ENCODE measurements around the gene TVP23C.

The TVP23C gene

DNA sequence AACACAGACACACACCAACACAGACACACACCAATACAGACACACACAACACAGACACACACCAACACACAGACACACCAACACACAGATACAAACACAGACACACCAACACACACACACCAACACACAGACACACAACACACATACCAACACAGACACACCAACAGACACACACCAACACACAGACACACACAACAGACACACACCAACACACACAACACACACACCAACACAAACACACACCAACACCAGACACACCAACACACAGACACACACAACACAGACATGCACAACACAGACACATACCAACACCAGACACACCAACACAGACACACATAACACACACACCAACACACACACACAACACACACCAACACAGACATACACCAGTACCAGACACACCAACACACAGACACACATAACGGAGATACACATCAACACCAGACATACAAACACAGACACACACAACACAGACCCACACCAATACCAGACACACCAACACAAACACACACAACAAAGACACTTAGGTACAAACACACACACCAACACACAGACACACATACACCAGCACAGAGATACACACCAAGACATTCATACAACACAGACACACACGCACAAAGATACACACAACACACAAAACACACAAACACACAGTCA lies 98.1 kb downstream of the TVP23C start:
- no peak for DNase-seq (ENCODE audit: low spot score)

DNA sequence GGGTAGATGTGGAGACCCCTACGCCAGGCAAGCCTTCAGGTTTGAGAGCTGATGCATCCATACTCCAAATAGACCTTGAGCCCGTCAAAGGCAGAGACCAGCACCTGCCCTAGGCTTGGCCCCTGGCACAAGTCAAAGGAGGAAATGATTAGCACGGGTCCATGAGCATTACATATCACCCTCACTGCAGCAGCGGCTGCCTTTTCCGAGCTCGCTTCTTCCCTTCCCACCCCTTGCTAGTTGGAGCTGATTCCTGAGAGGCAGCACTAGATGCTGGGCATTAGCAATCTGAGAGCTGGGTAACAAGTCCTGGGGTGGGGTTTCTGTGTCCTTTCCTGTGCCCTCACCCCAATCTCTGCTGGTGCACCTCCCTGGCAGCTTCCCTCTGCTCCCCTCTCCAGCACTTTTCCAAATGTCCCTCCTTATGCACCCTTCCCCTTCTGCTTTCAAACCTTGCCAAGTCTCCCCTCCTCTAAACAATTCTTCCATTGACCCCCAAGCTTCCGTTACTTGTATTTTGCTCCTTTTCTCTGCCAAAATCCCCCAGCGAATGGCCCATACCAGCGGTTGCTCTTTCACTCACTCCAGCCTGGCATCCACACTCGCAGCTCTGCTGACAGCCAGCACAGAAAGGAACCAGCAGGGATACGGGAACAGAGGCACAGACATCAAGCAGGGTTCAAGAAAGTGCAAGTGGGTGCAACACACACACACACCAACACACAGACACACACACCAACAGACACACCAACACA lies 98.9 kb downstream of the TVP23C start:
- no peak for DNase-seq (ENCODE audit: low spot score)

DNA sequence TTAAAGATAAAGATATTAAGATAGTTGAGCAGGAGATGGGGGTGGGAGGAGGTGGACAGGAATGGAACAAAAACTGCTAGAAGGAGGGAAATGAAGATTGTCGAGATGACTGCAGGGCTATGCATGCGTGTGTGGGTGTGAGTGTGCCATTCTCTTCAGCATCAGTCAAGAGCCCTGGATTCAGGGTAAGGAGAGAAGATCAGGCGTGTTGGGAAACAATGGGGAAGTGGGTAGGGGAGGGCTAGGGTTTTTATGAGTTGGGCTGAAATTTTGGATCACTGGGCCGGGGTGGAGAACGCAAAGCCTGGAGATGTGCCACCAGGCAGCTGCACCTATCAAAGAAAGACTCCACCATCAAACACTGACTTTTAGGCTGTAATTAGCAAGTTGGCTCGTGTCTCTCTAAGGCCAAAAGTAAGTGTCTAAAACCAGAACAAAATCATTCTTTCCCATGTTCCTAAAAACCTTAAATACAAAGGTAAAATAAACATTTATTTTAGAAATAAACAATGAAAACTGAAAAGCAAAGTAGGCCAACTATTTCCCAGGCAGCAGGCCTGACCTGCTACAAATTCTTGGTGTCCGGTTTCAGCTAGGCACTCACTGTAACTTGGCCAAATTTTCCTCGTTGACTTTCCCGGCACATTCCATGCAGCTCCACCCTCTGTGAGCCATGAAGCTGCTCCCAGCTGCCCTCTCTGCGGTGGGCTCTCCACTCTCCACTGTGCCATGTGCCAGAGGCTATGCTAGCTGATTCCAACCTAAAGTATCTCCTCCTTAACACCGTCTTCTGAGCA lies 100.1 kb downstream of the TVP23C start:
- DNase-seq (ENCODE audit: low spot score) = no peak

DNA sequence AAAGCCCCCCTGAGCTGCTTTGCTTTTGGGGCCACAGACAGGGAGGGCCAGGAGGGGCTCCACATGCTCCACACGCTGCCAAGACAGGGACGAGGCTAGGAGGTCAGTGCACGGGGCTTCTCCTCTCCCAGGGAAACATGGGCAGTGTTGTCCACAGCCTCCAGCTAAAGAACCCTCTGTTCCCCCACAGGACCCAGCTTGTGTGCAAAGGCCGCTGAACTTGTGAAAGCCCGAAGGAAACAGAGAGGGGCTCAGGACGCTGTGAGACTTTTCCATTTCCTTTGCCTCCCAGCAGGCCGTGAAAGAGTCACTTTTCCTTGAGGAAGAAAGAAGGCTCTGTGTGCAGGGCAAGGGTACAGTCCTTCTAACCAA lies 105.6 kb downstream of the TVP23C start:
- no peak for DNase-seq (ENCODE audit: low spot score)

DNA sequence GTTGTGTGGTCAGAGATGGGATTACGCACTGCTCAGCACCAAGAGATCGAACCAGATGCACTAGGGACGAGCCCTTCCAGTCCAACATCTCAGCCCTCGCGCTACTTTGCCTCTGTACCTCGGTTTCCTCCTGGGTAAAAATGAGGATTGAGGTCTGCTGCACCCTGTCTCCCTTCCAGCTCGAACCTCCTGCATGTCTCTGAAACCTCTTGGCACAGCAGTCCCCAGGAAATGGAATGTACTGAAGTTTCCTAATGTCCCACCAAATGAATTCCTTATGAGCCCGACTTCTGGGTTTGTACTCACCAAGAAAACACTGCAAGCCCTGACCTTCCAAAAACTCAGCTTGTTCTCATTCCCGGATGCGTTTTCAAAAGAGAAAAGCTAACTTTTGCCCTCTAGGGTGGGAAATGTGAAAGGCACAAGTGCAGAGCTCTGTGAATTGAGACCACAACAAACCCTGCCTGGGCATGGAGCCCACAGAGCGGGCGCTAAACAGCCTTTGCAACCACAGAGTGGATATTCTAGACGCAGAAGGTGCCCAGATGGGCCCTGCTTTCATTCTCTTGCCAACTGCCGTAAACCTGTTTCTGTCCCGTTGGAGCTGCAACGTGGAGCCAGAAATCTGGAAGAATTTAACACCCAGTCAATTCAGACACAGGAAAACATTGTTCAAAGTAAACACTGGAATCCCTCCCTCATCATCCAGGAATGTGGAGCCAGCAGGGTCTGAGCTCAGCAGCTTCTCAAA lies 106.1 kb downstream of the TVP23C start:
- DNase-seq (ENCODE audit: low spot score) = no peak

DNA sequence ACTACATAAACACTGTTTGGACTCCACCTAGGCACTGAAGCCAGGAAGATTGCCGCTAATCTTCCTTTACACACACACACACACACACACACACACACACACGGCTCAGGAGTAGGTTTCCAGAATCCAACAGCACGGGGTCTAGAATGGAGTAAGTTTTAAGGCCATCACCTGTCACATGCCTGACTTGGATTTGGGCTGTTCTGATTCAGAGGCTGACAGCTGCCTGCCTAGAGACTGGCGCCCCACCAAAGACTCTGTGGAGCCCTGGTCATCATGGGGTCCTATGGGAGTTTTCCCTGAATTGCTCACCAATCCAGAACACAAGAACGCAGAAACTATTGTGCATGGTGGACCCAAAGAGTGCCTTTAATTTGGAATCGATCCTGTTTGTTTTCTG lies 106.8 kb downstream of the TVP23C start:
- DNase-seq (ENCODE audit: low spot score) = no peak

DNA sequence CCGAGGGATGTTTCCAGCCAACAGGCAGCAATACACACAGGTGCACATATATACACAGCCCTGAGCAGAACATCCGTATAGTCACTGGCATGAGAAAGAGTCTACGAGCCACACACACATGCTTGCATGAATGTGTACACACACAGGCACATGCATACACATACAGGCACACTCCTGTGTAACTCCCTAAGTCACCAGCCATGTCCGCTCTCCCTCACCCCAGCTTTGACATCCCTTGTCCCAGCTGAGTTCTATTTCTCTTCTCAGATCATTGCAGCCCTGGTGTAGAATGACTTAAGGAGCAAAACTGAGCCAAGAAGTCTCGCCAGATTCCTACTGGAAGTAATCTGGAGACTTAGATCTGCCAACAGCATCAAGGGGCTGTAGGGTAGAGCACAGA lies 108.9 kb downstream of the TVP23C start:
- DNase-seq (ENCODE audit: low spot score) = no peak

DNA sequence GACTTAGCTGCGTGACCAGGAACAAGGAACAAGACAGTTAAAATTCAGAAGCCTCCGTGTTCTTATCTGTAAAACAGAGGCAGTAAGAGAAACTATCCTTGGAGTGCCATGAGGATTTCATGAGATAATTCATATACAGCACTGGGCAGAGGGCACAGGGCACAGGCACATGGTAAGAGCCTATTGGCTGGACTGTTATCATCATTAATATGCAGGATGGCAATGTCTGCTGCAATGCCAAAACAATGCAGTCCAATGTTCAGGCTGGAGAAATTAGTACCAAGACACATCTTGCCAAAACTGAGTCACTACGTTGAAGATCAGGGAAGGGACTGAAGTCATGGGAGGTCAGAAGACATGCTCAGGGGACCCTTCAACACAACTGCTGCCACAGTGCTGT lies 109.5 kb downstream of the TVP23C start:
- no peak for DNase-seq (ENCODE audit: low spot score)

DNA sequence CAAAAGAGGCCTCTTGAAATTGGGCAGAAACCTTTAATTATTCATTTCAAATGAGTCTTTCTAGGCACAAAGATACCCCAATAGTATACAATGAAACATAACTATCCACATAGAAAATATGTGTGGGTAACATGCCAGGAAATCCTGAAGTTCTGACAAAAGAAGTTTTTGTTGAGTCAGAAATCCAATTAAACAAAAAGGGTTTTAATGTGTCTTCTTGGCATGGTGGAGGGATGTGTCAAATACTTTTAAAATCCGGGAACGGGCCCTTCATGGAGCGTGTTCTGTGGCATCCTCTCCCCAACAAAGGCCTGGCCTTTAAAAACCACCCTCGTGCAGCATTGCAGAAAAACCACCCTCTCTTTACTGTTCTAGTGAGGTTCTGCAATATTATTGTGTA lies 110.0 kb downstream of the TVP23C start:
- no peak for DNase-seq (ENCODE audit: low spot score)

DNA sequence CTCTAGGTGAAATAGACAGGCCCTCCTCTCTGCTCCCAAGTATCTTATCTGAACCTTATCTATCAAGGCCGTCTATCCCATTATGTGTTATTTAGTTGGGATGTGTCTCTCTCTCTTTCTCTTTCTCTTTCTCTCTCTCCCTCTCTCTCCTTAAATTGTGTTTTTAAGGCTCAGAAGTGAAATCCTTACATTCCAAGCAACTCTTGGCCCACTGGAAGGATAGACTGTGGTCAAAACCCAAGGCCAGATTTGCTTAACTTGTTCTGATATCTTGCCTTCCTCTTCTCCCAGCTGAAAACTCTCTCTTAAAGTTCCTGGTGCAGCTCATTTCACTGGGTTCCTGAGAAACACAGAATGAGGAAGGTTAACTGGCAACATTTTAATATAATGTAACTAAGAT lies 110.5 kb downstream of the TVP23C start:
- no peak for DNase-seq (ENCODE audit: low spot score)

Data from NAMALWA (cell line).